ENCODE data around the gene PPP1R1B. TPM values are rescaled to one million over a fixed set of nuclear protein-coding genes. Genes with fewer than 3 reads are reported as not detected.

PPP1R1B gene
- total RNA-seq, 1 experiment from 2014 or later, result not detected

DNA sequence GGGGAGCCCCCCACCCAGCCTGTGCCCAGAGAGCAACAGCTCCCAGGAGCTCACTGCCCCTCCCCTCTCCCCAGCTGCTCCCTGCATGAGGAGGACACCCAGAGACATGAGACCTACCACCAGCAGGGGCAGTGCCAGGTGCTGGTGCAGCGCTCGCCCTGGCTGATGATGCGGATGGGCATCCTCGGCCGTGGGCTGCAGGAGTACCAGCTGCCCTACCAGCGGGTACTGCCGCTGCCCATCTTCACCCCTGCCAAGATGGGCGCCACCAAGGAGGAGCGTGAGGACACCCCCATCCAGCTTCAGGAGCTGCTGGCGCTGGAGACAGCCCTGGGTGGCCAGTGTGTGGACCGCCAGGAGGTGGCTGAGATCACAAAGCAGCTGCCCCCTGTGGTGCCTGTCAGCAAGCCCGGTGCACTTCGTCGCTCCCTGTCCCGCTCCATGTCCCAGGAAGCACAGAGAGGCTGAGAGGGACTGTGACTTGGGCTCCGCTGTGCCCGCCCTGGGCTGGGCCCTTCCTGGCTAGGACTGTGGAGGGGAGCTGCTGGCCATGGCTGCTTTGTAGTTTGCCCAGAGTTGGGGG lies 39.0 kb downstream of the PPP1R1B start:
- Histone ChIP-seq H3K4me3 (no peak overlapping the region), H3F3A (ENCODE audit: insufficient read depth, low read depth) (peaks cover 27% of the 10 kb centered on the region), H2AFZ (no peak overlapping the region), H3K9me2 (ENCODE audit: insufficient read depth) (no peaks in the 10 kb centered on the region), H4K20me1 (ENCODE audit: insufficient read depth) (no peaks in the 10 kb centered on the region), H3K9me3 (ENCODE audit: insufficient read depth, low read depth) (no peaks in the 10 kb centered on the region), H3K4me1 (replicated peaks; ENCODE audit: insufficient read depth) (peaks cover 35% of the 10 kb centered on the region), H3K27ac (no peak overlapping the region), H3K36me3 (ENCODE audit: low read depth) (no peaks in the 10 kb centered on the region), H3K27me3 (ENCODE audit: insufficient read depth, low read depth) (no peaks in the 10 kb centered on the region), H3K4me2 (no peak overlapping the region), H3K79me2 (ENCODE audit: low read depth) (no peaks in the 10 kb centered on the region)
- peak in 1 of 2 experiments; percentile 16 for DNase-seq
- BruUV-seq (replicated peaks), result no TSS peak
- TF ChIP-seq EZH2 (IDR thresholded peaks at IDR 0.05; ENCODE audit: low read depth) (no peak), CTCF (conservative IDR thresholded peaks at IDR 0.05) (no peak)
- ChIA-PET POLR2A (ENCODE audit: unreplicated experiment) (interaction anchor here (0.5 kb wide), 1 partner anchor 86 kb away, joined by 26 read pairs; no protein-coding TSS in a partner anchor), CTCF (no interaction called here)
- intact Hi-C loops (cut with micrococcal nuclease; ENCODE audit: unreplicated experiment), result no loop called here

- Histone ChIP-seq H3K9me2 (ENCODE audit: insufficient read depth) (no peaks in the 10 kb centered on the region), H3K79me2 (ENCODE audit: low read depth) (no peaks in the 10 kb centered on the region), H3K4me2 (no peak overlapping the region), H3K4me1 (replicated peaks; ENCODE audit: insufficient read depth) (peaks cover 35% of the 10 kb centered on the region), H3K27me3 (ENCODE audit: insufficient read depth, low read depth) (no peaks in the 10 kb centered on the region), H2AFZ (no peak overlapping the region), H3K36me3 (ENCODE audit: low read depth) (no peaks in the 10 kb centered on the region), H3F3A (ENCODE audit: insufficient read depth, low read depth) (peaks cover 27% of the 10 kb centered on the region), H3K4me3 (no peak overlapping the region), H3K9me3 (ENCODE audit: insufficient read depth, low read depth) (no peaks in the 10 kb centered on the region), H4K20me1 (ENCODE audit: insufficient read depth) (no peaks in the 10 kb centered on the region), H3K27ac (no peak overlapping the region)
- ChIA-PET POLR2A (ENCODE audit: unreplicated experiment) (no interaction called here), CTCF (interaction anchor here (0.6 kb wide), 1 partner anchor 63 kb away, joined by 3 read pairs; no protein-coding TSS in a partner anchor)
- intact Hi-C loops (cut with micrococcal nuclease; ENCODE audit: unreplicated experiment), result no loop called here
- no TSS peak for BruUV-seq (replicated peaks)
- TF ChIP-seq EZH2 (IDR thresholded peaks at IDR 0.05; ENCODE audit: low read depth) (no peak), CTCF (conservative IDR thresholded peaks at IDR 0.05) (no peak)
- DNase-seq, result no peak
These were observed 39.5 kb downstream of the PPP1R1B start for GRCh38 chr17:39666231-39666600.

GRCh38 chr17:39666601-39667261 lies 40.0 kb downstream of the PPP1R1B start:
- Histone ChIP-seq H3F3A (ENCODE audit: insufficient read depth, low read depth) (peaks cover 23% of the 10 kb centered on the region; the same call in 1 of the 2 replicates), H3K36me3 (ENCODE audit: low read depth) (no peaks in the 10 kb centered on the region), H3K79me2 (ENCODE audit: low read depth) (no peaks in the 10 kb centered on the region), H3K9me2 (ENCODE audit: insufficient read depth) (no peaks in the 10 kb centered on the region), H3K4me1 (replicated peaks; ENCODE audit: insufficient read depth) (peaks cover 35% of the 10 kb centered on the region), H3K4me2 (peak overlapping the region; percentile 22; the same call in 1 of the 2 replicates), H3K27ac (no peak overlapping the region), H3K9me3 (ENCODE audit: insufficient read depth, low read depth) (no peaks in the 10 kb centered on the region), H3K4me3 (no peak overlapping the region), H3K27me3 (ENCODE audit: insufficient read depth, low read depth) (no peaks in the 10 kb centered on the region), H4K20me1 (ENCODE audit: insufficient read depth) (no peaks in the 10 kb centered on the region), H2AFZ (no peak overlapping the region)
- DNase-seq, result peak in 1 of 2 experiments; percentile 22
- CTCF ChIA-PET, result interaction anchor here (0.6 kb wide), 2 partner anchors 12 to 63 kb away, joined by 3 read pairs; no protein-coding TSS in a partner anchor
- POLR2A ChIA-PET (ENCODE audit: unreplicated experiment), result interaction anchor here (0.6 kb wide), 2 partner anchors 9 to 215 kb away, joined by 3 to 4 read pairs; no protein-coding TSS in a partner anchor
- BruUV-seq (replicated peaks), result no TSS peak
- no peak for TF ChIP-seq CTCF (conservative IDR thresholded peaks at IDR 0.05)
- TF ChIP-seq EZH2 (IDR thresholded peaks at IDR 0.05; ENCODE audit: low read depth), result no peak
- intact Hi-C loops (cut with micrococcal nuclease; ENCODE audit: unreplicated experiment), result no loop called here

Data from PC-9 (cell line).